ENCODE results near the gene IFI27.

Gene IFI27

DNA sequence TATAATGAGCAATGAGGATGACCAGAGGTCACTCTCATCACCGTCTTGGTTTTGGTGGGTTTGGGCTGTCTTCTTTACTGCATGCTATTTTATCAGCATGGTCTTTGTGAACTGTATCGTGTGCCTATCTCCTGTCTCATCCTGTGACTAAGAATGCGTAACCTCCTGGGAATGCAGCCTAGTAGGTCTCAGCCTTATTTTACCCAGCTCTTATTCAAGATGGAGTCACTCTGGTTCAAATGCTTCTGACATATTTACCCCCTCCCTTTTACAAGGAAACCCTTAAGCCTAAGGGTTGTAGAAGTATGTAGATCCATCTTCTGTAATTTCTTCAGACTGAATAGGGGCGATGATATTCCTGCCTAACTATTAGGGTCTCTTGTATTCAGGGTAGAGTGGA, 21.1 kb upstream of the IFI27 start:
- Histone ChIP-seq H3K9me2 (replicated peaks; ENCODE audit: low read depth, low read length) (no peaks in the 10 kb centered on the region), H3F3A (ENCODE audit: low read depth) (no peaks in the 10 kb centered on the region), H3K36me3 (ENCODE audit: insufficient read depth, low read length) (no peaks in the 10 kb centered on the region), H3K9ac (ENCODE audit: low read depth, low read length, poor library complexity, severe bottlenecking) (no peak overlapping the region), H3K4me3 (ENCODE audit: low read length, poor library complexity, severe bottlenecking) (no peak overlapping the region), H3K9me3 (ENCODE audit: insufficient read depth, low read depth, low read length) (no peaks in the 10 kb centered on the region), H3K4me1 (ENCODE audit: insufficient read depth, low read length, poor library complexity, severe bottlenecking) (no peaks in the 10 kb centered on the region), H3K79me2 (ENCODE audit: insufficient read depth, low read length) (no peaks in the 10 kb centered on the region), H3K27me3 (ENCODE audit: insufficient read depth, low read length, poor library complexity, severe bottlenecking) (no peaks in the 10 kb centered on the region), H2AFZ (ENCODE audit: low read length) (no peak overlapping the region), H3K4me2 (ENCODE audit: low read depth, low read length, poor library complexity, severe bottlenecking) (no peak overlapping the region), H4K20me1 (ENCODE audit: insufficient read depth, low read length, poor library complexity, severe bottlenecking) (no peaks in the 10 kb centered on the region)
- TF ChIP-seq EZH2phosphoT487 (IDR thresholded peaks at IDR 0.05; ENCODE audit: borderline replicate concordance), result no peak
- TF ChIP-seq, protein P1, sequence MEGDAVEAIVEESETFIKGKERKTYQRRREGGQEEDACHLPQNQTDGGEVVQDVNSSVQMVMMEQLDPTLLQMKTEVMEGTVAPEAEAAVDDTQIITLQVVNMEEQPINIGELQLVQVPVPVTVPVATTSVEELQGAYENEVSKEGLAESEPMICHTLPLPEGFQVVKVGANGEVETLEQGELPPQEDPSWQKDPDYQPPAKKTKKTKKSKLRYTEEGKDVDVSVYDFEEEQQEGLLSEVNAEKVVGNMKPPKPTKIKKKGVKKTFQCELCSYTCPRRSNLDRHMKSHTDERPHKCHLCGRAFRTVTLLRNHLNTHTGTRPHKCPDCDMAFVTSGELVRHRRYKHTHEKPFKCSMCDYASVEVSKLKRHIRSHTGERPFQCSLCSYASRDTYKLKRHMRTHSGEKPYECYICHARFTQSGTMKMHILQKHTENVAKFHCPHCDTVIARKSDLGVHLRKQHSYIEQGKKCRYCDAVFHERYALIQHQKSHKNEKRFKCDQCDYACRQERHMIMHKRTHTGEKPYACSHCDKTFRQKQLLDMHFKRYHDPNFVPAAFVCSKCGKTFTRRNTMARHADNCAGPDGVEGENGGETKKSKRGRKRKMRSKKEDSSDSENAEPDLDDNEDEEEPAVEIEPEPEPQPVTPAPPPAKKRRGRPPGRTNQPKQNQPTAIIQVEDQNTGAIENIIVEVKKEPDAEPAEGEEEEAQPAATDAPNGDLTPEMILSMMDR (conservative IDR thresholded peaks at IDR 0.05; ENCODE audit: low read length), result no peak

DNA sequence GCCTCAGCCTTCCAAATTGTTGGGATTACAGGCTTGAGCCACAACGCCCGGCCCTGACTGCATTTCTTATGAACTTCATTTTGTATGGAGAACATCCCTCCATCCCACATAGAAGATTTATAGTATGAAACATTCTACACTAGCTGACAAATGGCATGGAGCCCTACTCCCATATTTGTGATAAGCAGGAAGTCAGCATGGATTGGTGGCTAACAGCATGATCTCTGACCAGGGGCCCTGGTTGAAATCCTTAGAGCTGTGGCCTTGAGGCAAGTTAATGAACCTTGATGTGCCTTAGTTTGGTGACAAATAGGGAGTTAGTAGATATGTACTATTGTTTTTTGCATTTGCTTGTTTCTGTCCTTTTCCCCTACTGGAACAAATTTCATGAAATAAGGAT, 17.1 kb upstream of the IFI27 start:
- Histone ChIP-seq H3K4me1 (ENCODE audit: insufficient read depth, low read length, poor library complexity, severe bottlenecking) (no peaks in the 10 kb centered on the region), H3K36me3 (ENCODE audit: insufficient read depth, low read length) (no peaks in the 10 kb centered on the region), H2AFZ (ENCODE audit: low read length) (no peak overlapping the region), H3K9me3 (ENCODE audit: insufficient read depth, low read depth, low read length) (no peaks in the 10 kb centered on the region), H3K4me2 (ENCODE audit: low read depth, low read length, poor library complexity, severe bottlenecking) (no peak overlapping the region), H3K4me3 (ENCODE audit: low read length, poor library complexity, severe bottlenecking) (no peak overlapping the region), H3K79me2 (ENCODE audit: insufficient read depth, low read length) (no peaks in the 10 kb centered on the region), H3K9me2 (replicated peaks; ENCODE audit: low read depth, low read length) (no peaks in the 10 kb centered on the region), H3F3A (ENCODE audit: low read depth) (no peaks in the 10 kb centered on the region), H3K27me3 (ENCODE audit: insufficient read depth, low read length, poor library complexity, severe bottlenecking) (no peaks in the 10 kb centered on the region), H3K9ac (ENCODE audit: low read depth, low read length, poor library complexity, severe bottlenecking) (no peak overlapping the region), H4K20me1 (ENCODE audit: insufficient read depth, low read length, poor library complexity, severe bottlenecking) (no peaks in the 10 kb centered on the region)
- no peak for TF ChIP-seq EZH2phosphoT487 (IDR thresholded peaks at IDR 0.05; ENCODE audit: borderline replicate concordance)
- TF ChIP-seq, protein P1 (conservative IDR thresholded peaks at IDR 0.05; ENCODE audit: low read length), result no peak

DNA sequence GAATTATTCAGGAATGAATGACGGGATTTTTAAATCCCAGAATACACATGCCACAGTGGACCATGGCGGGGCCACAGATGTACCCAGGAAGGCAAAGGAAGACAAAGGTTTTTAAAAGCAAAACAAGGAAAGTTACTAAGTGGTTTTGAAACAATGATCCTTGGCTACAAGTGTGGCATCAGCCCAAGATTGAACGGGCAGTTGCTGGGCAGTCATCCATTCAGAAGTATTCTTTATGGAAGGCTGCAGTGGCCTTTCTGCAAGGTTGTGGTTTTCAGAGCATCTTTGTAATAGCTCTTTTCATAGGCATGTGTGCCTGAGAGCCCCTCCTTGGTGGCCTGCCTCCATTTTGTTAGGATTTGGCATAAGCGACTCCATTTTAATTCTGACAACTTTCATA, 13.4 kb upstream of the IFI27 start:
- H3K79me2 ChIP-seq (ENCODE audit: insufficient read depth, low read length), result no peaks in the 10 kb centered on the region
- no peak overlapping the region for H3K4me3 ChIP-seq (ENCODE audit: low read length, poor library complexity, severe bottlenecking)
- no peaks in the 10 kb centered on the region for H3K4me1 ChIP-seq (ENCODE audit: insufficient read depth, low read length, poor library complexity, severe bottlenecking)
- no peak overlapping the region for H2AFZ ChIP-seq (ENCODE audit: low read length)
- no peaks in the 10 kb centered on the region for H3K9me2 ChIP-seq (replicated peaks; ENCODE audit: low read depth, low read length)
- no peaks in the 10 kb centered on the region for H3K9me3 ChIP-seq (ENCODE audit: insufficient read depth, low read depth, low read length)
- H3K36me3 ChIP-seq (ENCODE audit: insufficient read depth, low read length), result no peaks in the 10 kb centered on the region
- H3K27me3 ChIP-seq (ENCODE audit: insufficient read depth, low read length, poor library complexity, severe bottlenecking), result no peaks in the 10 kb centered on the region
- no peaks in the 10 kb centered on the region for H3F3A ChIP-seq (ENCODE audit: low read depth)
- no peaks in the 10 kb centered on the region for H4K20me1 ChIP-seq (ENCODE audit: insufficient read depth, low read length, poor library complexity, severe bottlenecking)
- TF ChIP-seq EZH2phosphoT487 (IDR thresholded peaks at IDR 0.05; ENCODE audit: borderline replicate concordance), result no peak
- TF ChIP-seq, protein P1 (conservative IDR thresholded peaks at IDR 0.05; ENCODE audit: low read length), result no peak
- no peak overlapping the region for H3K9ac ChIP-seq (ENCODE audit: low read depth, low read length, poor library complexity, severe bottlenecking)
- H3K4me2 ChIP-seq (ENCODE audit: low read depth, low read length, poor library complexity, severe bottlenecking), result no peak overlapping the region
